DOHH2 (cell line): ENCODE measurements around the gene AGTPBP1.

Source experiments
- H3F3A ChIP-seq: fragments of 200-600 bp; sonication (generic), shearing (Covaris generic); 2 replicates; pipeline ENCODE4 v1.6.0; 2016; ENCODE audit warnings: antibody characterized with exemption, mild to moderate bottlenecking; ENCODE audit not compliant: control insufficient read depth, insufficient read depth
- H3K27ac ChIP-seq: fragments of 200-600 bp; sonication (generic); 2 replicates; pipeline ENCODE4 v1.5.1; 2014; ENCODE audit warnings: low read depth, mild to moderate bottlenecking, low read length, moderate library complexity
- H3K27me3 ChIP-seq: fragments of 200-600 bp; sonication (generic); 2 replicates; pipeline ENCODE4 v1.6.1; 2014; ENCODE audit warnings: mild to moderate bottlenecking, low read length, mixed read lengths; ENCODE audit not compliant: control insufficient read depth
- H3K36me3 ChIP-seq: fragments of 200-600 bp; sonication (generic); 2 replicates; pipeline ENCODE4 v1.6.1; 2014; ENCODE audit warnings: mild to moderate bottlenecking, low read length, moderate library complexity, mixed read lengths; ENCODE audit not compliant: control insufficient read depth
- H3K4me1 ChIP-seq: fragments of 200-600 bp; sonication (generic); 2 replicates; pipeline ENCODE4 v1.6.1; 2014; ENCODE audit warnings: mild to moderate bottlenecking, low read length, mixed read lengths; ENCODE audit not compliant: control insufficient read depth
- H3K4me2 ChIP-seq: fragments of 200-600 bp; sonication (generic); 2 replicates; pipeline ENCODE4 v1.6.0; 2014; ENCODE audit warnings: mild to moderate bottlenecking, low read length, moderate library complexity
- H3K4me3 ChIP-seq: fragments of 200-600 bp; sonication (generic); 2 replicates; pipeline ENCODE4 v1.5.1; 2014; ENCODE audit warnings: mild to moderate bottlenecking, low read length, mixed read lengths
- H3K79me2 ChIP-seq: fragments of 200-600 bp; sonication (generic); 2 replicates; pipeline ENCODE4 v1.6.1; 2014; ENCODE audit warnings: mild to moderate bottlenecking, low read length, mixed read lengths; ENCODE audit not compliant: control insufficient read depth
- H3K9me2 ChIP-seq: fragments of 200-600 bp; sonication (generic); replicated peaks from 2 replicates; pipeline ENCODE4 v1.6.1; 2014; ENCODE audit warnings: mild to moderate bottlenecking, low read length, mixed read lengths; ENCODE audit not compliant: control insufficient read depth
- H3K9me3 ChIP-seq: fragments of 200-600 bp; sonication (generic); 2 replicates; pipeline ENCODE4 v1.6.1; 2014; ENCODE audit warnings: antibody characterized with exemption, low read length, mixed read lengths; ENCODE audit not compliant: control insufficient read depth, insufficient read depth
- H4K20me1 ChIP-seq: fragments of 200-600 bp; sonication (generic); 2 replicates; pipeline ENCODE4 v1.6.0; 2014; ENCODE audit warnings: low read depth, mild to moderate bottlenecking, antibody characterized with exemption, low read length, moderate library complexity; ENCODE audit not compliant: control insufficient read depth, insufficient read depth
- CTCF ChIP-seq: fragments of 200-600 bp; sonication (generic); IDR thresholded peaks from one replicate; pipeline ENCODE4 v1.5.1; 2014; ENCODE audit warnings: antibody characterized with exemption, mild to moderate bottlenecking, low read depth, low read length; ENCODE audit not compliant: poor library complexity, severe bottlenecking
- EZH2phosphoT487 ChIP-seq: fragments of 200-600 bp; sonication (generic); IDR thresholded peaks from 2 replicates; pipeline ENCODE4 v1.6.1; 2017; ENCODE audit warnings: borderline replicate concordance, mild to moderate bottlenecking, antibody characterized with exemption, low read length, moderate library complexity, mixed read lengths

Gene AGTPBP1

GRCh38 chr9:85528607-85529006, 213.1 kb downstream of the AGTPBP1 start:
- Histone ChIP-seq H3F3A (no peaks in the 10 kb centered on the region), H4K20me1 (no peaks in the 10 kb centered on the region), H3K4me2 (no peak overlapping the region), H3K4me3 (no peak overlapping the region), H3K36me3 (no peaks in the 10 kb centered on the region), H3K27ac (no peak overlapping the region), H3K79me2 (no peaks in the 10 kb centered on the region), H3K9me2 (no peaks in the 10 kb centered on the region), H3K27me3 (0 out of 2 replicates have a peak, but pooled peaks cover 4% of the 10 kb centered on the region), H3K4me1 (no peaks in the 10 kb centered on the region), H3K9me3 (no peaks in the 10 kb centered on the region)
- TF ChIP-seq EZH2phosphoT487 (no peak), CTCF (no peak)

GRCh38 chr9:85528142-85528541, 213.6 kb downstream of the AGTPBP1 start:
- H3K27ac ChIP-seq, result no peak overlapping the region
- no peaks in the 10 kb centered on the region for H3K9me3 ChIP-seq
- no peaks in the 10 kb centered on the region for H3K9me2 ChIP-seq
- no peaks in the 10 kb centered on the region for H3F3A ChIP-seq
- 0 out of 2 replicates have a peak, but pooled peaks cover 6% of the 10 kb centered on the region for H3K27me3 ChIP-seq
- H3K4me2 ChIP-seq, result no peak overlapping the region
- H3K36me3 ChIP-seq, result no peaks in the 10 kb centered on the region
- H4K20me1 ChIP-seq, result no peaks in the 10 kb centered on the region
- no peak overlapping the region for H3K4me3 ChIP-seq
- H3K79me2 ChIP-seq, result no peaks in the 10 kb centered on the region
- H3K4me1 ChIP-seq, result no peaks in the 10 kb centered on the region
- TF ChIP-seq EZH2phosphoT487 (no peak), CTCF (no peak)

- Histone ChIP-seq H3K9me2 (no peaks in the 10 kb centered on the region), H3F3A (no peaks in the 10 kb centered on the region), H3K79me2 (no peaks in the 10 kb centered on the region), H3K27me3 (0 out of 2 replicates have a peak, but pooled peaks cover 7% of the 10 kb centered on the region), H3K4me3 (no peak overlapping the region), H3K36me3 (no peaks in the 10 kb centered on the region), H3K9me3 (no peaks in the 10 kb centered on the region), H3K27ac (no peak overlapping the region), H3K4me2 (no peak overlapping the region), H3K4me1 (no peaks in the 10 kb centered on the region), H4K20me1 (no peaks in the 10 kb centered on the region)
- TF ChIP-seq CTCF, result no peak
- no peak for TF ChIP-seq EZH2phosphoT487
Measured at GRCh38 chr9:85527331-85528020, 214.3 kb downstream of the AGTPBP1 start.
